D341Med (cell line): ENCODE data around the gene CYBA.

Experiments
- DNase-seq: peaks from one replicate; pipeline ENCODE4 v3.0.0; 2012; ENCODE audit warnings: low spot score

The CYBA gene

GRCh38 chr16:88650749-88651275, at the start of gene CYBA:
TSS of gene CYBA (minus strand) at chr16:88651053. CDS start at chr16:88651013, 40 bp downstream.
- DNase-seq, result peak; percentile 65

- DNase-seq, result no peak
Measured at GRCh38 chr16:88700322-88700635, 49.4 kb upstream of the CYBA start.

- no peak for DNase-seq
Measured at GRCh38 chr16:88699180-88699579, 48.3 kb upstream of the CYBA start.

- DNase-seq, result no peak
Measured at GRCh38 chr16:88698646-88699045, 47.8 kb upstream of the CYBA start.

- no peak for DNase-seq
Measured at GRCh38 chr16:88697831-88698615, 47.2 kb upstream of the CYBA start.

GRCh38 chr16:88697116-88697830, 46.4 kb upstream of the CYBA start:
- DNase-seq, result no peak

- no peak for DNase-seq
Measured at GRCh38 chr16:88696441-88696840, 45.6 kb upstream of the CYBA start.

- no peak for DNase-seq
Measured at GRCh38 chr16:88695753-88696152, 44.9 kb upstream of the CYBA start.

GRCh38 chr16:88695218-88695617, 44.4 kb upstream of the CYBA start:
- no peak for DNase-seq

GRCh38 chr16:88694221-88695087, 43.6 kb upstream of the CYBA start:
- DNase-seq, result no peak

- DNase-seq, result no peak
Measured at GRCh38 chr16:88693420-88694177, 42.7 kb upstream of the CYBA start.

- no peak for DNase-seq
Measured at GRCh38 chr16:88692861-88693260, 42.0 kb upstream of the CYBA start.

GRCh38 chr16:88691924-88692560, 41.2 kb upstream of the CYBA start:
- no peak for DNase-seq

- DNase-seq, result no peak
Measured at GRCh38 chr16:88691129-88691813, 40.4 kb upstream of the CYBA start.

- DNase-seq, result no peak
Measured at GRCh38 chr16:88690341-88691128, 39.7 kb upstream of the CYBA start.

- DNase-seq, result peak; percentile 85
Measured at GRCh38 chr16:88688013-88688778, 37.3 kb upstream of the CYBA start.

GRCh38 chr16:88687676-88688012, 36.8 kb upstream of the CYBA start:
- no peak for DNase-seq

- DNase-seq, result no peak
Measured at GRCh38 chr16:88687254-88687576, 36.4 kb upstream of the CYBA start.
